ENCODE measurements around the gene APEH. TPM values are rescaled to one million over a fixed set of nuclear protein-coding genes. Genes with fewer than 3 reads are reported as not detected.

APEH gene
- total and polyA plus RNA-seq, 4 donors: 65.1 to 94.1 (median 87.5) TPM

DNA sequence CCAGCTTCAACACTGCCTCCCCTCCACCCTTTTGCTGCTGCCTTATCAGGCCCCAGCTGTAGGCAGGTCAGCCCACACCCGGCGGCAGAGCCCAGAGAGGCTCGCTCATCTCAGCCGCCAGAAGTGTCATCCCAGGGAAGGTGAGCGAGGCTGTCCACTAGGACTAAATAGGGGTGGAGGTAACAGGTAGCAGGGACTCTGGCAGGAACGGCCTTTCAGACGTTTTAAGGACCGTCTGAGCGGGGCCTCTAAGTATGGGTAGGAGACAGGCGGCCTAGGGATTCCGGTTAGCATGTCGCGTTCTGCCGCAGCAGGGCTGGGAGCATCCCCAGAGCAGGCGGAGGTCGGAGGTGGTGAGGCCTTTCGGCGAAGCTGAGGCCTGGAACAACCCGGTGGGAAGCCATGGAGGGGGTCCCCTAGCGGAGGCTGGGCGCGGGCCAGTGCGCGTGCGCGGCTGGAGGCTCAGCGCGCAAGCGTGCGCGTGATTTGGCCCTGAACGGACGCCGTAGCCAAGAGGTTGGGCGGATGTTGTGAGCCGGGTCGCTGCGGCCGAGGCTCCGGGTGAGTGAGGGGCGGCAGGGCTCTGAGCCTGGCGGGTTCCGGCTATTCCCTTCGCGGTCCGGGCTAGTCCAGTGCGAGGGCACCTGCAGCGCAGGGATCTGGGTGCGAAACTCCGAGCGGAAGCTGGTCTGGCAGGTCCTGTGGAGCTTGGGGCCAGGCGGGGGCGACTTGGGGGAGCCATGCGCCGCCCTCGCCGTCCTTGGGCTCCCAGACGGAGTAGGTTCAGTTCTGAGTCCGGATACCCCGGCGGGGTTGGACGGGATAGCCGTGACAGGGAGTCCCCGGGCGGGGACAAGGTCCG is 15.1 kb downstream of the APEH start, which contains the start of the genes MST1 and RNF123:
Gene MST1 (minus strand): TSS at position 429 of the 862 bp plus-strand sequence. CDS start 783 bp downstream, outside the sequence.
Gene RNF123 (plus strand): TSS at position 512 of the 862 bp plus-strand sequence. CDS start 1,609 bp downstream, outside the sequence.
- WGBS: 1% methylated on average over 66 of the region's 66 CpGs
- Histone ChIP-seq H3K4me3 (ENCODE audit: low read depth in 1 of 3, low read length in 3 of 3) (peak within 1 kb of the TSS; percentile 86 to 92 (median 92)), H3K27me3 (ENCODE audit: control insufficient read depth in 4 of 4, insufficient read depth in 4 of 4, low read length in 3 of 4) (no peaks in the 10 kb centered on the region), H3K9me3 (ENCODE audit: control insufficient read depth in 4 of 4, low read length in 3 of 4) (no peaks in the 10 kb centered on the region), H3K9ac (ENCODE audit: low read depth in 1 of 2, low read length in 2 of 2) (peak within 1 kb of the TSS; percentile 84 to 99), H3K4me1 (ENCODE audit: control insufficient read depth in 4 of 4, insufficient read depth in 4 of 4, low read length in 3 of 4) (peaks cover 8 to 36% (median 26%) of the 10 kb centered on the region in 4 donors), H3K27ac (ENCODE audit: low read depth in 1 of 2, low read length in 2 of 2) (peak within 1 kb of the TSS; percentile 88 to 97), H3K36me3 (ENCODE audit: control insufficient read depth in 4 of 4, insufficient read depth in 3 of 4, low read depth in 1 of 4, low read length in 3 of 4) (peaks cover 2 to 6% (median 4%) of the 10 kb centered on the region in 4 donors)
- TF ChIP-seq GABPA (IDR thresholded peaks at IDR 0.05 in 1 of 2, conservative IDR thresholded peaks at IDR 0.05 in 1 of 2) (peak in 1 of 2 donors; percentile 84), HNF4G (IDR thresholded peaks at IDR 0.05) (no peak), FOXA2 (IDR thresholded peaks at IDR 0.05) (no peak), SP1 (IDR thresholded peaks at IDR 0.05) (peak; percentile 28), JUND (IDR thresholded peaks at IDR 0.05) (no peak), YY1 (IDR thresholded peaks at IDR 0.05) (peak; percentile 73), RXRA (IDR thresholded peaks at IDR 0.05) (no peak), RAD21 (IDR thresholded peaks at IDR 0.05) (peak in 1 of 2 donors; percentile 32), EGR1 (IDR thresholded peaks at IDR 0.05; ENCODE audit: low read depth in 2 of 2) (no peak), ATF3 (IDR thresholded peaks at IDR 0.05) (no peak), NR2F2 (IDR thresholded peaks at IDR 0.05) (no peak), HNF4A (conservative IDR thresholded peaks at IDR 0.05) (no peak), FOXA1 (IDR thresholded peaks at IDR 0.05) (peak; percentile 35), MAX (IDR thresholded peaks at IDR 0.05) (no peak), ZBTB33 (IDR thresholded peaks at IDR 0.05) (peak; percentile 83), TAF1 (conservative IDR thresholded peaks at IDR 0.05) (no peak)
- TF ChIP-seq, protein P1, sequence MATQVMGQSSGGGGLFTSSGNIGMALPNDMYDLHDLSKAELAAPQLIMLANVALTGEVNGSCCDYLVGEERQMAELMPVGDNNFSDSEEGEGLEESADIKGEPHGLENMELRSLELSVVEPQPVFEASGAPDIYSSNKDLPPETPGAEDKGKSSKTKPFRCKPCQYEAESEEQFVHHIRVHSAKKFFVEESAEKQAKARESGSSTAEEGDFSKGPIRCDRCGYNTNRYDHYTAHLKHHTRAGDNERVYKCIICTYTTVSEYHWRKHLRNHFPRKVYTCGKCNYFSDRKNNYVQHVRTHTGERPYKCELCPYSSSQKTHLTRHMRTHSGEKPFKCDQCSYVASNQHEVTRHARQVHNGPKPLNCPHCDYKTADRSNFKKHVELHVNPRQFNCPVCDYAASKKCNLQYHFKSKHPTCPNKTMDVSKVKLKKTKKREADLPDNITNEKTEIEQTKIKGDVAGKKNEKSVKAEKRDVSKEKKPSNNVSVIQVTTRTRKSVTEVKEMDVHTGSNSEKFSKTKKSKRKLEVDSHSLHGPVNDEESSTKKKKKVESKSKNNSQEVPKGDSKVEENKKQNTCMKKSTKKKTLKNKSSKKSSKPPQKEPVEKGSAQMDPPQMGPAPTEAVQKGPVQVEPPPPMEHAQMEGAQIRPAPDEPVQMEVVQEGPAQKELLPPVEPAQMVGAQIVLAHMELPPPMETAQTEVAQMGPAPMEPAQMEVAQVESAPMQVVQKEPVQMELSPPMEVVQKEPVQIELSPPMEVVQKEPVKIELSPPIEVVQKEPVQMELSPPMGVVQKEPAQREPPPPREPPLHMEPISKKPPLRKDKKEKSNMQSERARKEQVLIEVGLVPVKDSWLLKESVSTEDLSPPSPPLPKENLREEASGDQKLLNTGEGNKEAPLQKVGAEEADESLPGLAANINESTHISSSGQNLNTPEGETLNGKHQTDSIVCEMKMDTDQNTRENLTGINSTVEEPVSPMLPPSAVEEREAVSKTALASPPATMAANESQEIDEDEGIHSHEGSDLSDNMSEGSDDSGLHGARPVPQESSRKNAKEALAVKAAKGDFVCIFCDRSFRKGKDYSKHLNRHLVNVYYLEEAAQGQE (IDR thresholded peaks at IDR 0.05): no peak
- TF ChIP-seq, protein P2, sequence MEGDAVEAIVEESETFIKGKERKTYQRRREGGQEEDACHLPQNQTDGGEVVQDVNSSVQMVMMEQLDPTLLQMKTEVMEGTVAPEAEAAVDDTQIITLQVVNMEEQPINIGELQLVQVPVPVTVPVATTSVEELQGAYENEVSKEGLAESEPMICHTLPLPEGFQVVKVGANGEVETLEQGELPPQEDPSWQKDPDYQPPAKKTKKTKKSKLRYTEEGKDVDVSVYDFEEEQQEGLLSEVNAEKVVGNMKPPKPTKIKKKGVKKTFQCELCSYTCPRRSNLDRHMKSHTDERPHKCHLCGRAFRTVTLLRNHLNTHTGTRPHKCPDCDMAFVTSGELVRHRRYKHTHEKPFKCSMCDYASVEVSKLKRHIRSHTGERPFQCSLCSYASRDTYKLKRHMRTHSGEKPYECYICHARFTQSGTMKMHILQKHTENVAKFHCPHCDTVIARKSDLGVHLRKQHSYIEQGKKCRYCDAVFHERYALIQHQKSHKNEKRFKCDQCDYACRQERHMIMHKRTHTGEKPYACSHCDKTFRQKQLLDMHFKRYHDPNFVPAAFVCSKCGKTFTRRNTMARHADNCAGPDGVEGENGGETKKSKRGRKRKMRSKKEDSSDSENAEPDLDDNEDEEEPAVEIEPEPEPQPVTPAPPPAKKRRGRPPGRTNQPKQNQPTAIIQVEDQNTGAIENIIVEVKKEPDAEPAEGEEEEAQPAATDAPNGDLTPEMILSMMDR (IDR thresholded peaks at IDR 0.05; ENCODE audit: low read depth, low read length, missing input control): peak; percentile 21
- peak; percentile 89 for DNase-seq (ENCODE audit: low spot score)

Data from liver (tissue), 9 donors.